ENCODE measurements around the gene TNFSF9.
"Not testable (repeated sequence)": the region's sequence is repeated elsewhere in the genome, so short reads cannot be mapped to it uniquely, and the experiment has no call there.

Gene TNFSF9

GRCh38 chr19:6556043-6556449 is 25.2 kb downstream of the TNFSF9 start:
- H3K4ac ChIP-seq (ENCODE audit: low read length) = no peak overlapping the region
- no peaks in the 10 kb centered on the region for H3K79me1 ChIP-seq (ENCODE audit: low read depth, low read length)
- no peaks in the 10 kb centered on the region for H3K36me3 ChIP-seq (replicated peaks in 1 of 2; ENCODE audit: control insufficient read depth in 2 of 2, insufficient read depth in 2 of 2, low read length in 2 of 2)
- no peaks in the 10 kb centered on the region for H3K9me3 ChIP-seq (replicated peaks in 1 of 2; ENCODE audit: control insufficient read depth in 2 of 2, insufficient read depth in 1 of 2, low read depth in 1 of 2, low read length in 2 of 2)
- H2AFZ ChIP-seq (ENCODE audit: low read length) = peak overlapping the region; percentile 40
- no peak overlapping the region for H4K91ac ChIP-seq (ENCODE audit: low read depth, low read length, poor library complexity)
- H3K4me1 ChIP-seq (ENCODE audit: control insufficient read depth in 2 of 2, insufficient read depth in 1 of 2, low read depth in 1 of 2, low read length in 2 of 2) = peaks cover 0 to 3% of the 10 kb centered on the region in 2 donors
- no peak overlapping the region for H4K8ac ChIP-seq (ENCODE audit: low read depth, low read length)
- no peak overlapping the region for H3K18ac ChIP-seq (ENCODE audit: low read length)
- H3K4me3 ChIP-seq (ENCODE audit: low read length in 2 of 2) = no peak overlapping the region
- H3K27ac ChIP-seq (replicated peaks; ENCODE audit: low read length) = no peak overlapping the region
- no peak overlapping the region for H2BK12ac ChIP-seq (ENCODE audit: low read length)
- no peak overlapping the region for H2BK120ac ChIP-seq (ENCODE audit: low read depth, low read length)
- no peak overlapping the region for H3K14ac ChIP-seq (ENCODE audit: low read length)
- no peak overlapping the region for H2BK15ac ChIP-seq (ENCODE audit: low read length)
- no peak overlapping the region for H2BK5ac ChIP-seq (ENCODE audit: low read length)
- DNase-seq (ENCODE audit: low spot score) = no peak
- H2AK5ac ChIP-seq (ENCODE audit: low read depth, low read length) = no peak overlapping the region
- peaks cover 0 to 11% (median 0%) of the 10 kb centered on the region in 3 experiments for H3K27me3 ChIP-seq (ENCODE audit: control insufficient read depth in 3 of 3, insufficient read depth in 3 of 3, low read depth in 1 of 3, low read length in 3 of 3)
- no peak overlapping the region for H3K9ac ChIP-seq (ENCODE audit: low read depth, low read length, poor library complexity)
- 100% methylated on average over 1 of the region's 2 CpGs; no CpG with 5 or more reads in 1 of the 2 donors for WGBS, 2 donors (ENCODE audit: extremely low coverage in 2 of 2, insufficient read length in 2 of 2, insufficient replicate concordance in 1 of 2)
- no peak overlapping the region for H3K23ac ChIP-seq (ENCODE audit: low read depth, low read length, poor library complexity)
- H3K4me2 ChIP-seq (ENCODE audit: insufficient read depth, low read length, poor library complexity, severe bottlenecking) = no peak overlapping the region

- no peak overlapping the region for H3K18ac ChIP-seq (ENCODE audit: low read length)
- peaks cover 0 to 5% (median 0%) of the 10 kb centered on the region in 3 experiments for H3K27me3 ChIP-seq (ENCODE audit: control insufficient read depth in 3 of 3, insufficient read depth in 3 of 3, low read depth in 1 of 3, low read length in 3 of 3)
- WGBS, 2 donors (ENCODE audit: extremely low coverage in 2 of 2, insufficient read length in 2 of 2, insufficient replicate concordance in 1 of 2) = 100% methylated on average over 1 of the region's 11 CpGs; no CpG with 5 or more reads in 1 of the 2 donors
- peak overlapping the region; percentile 40 for H2AFZ ChIP-seq (ENCODE audit: low read length)
- no peak overlapping the region for H3K4ac ChIP-seq (ENCODE audit: low read length)
- no peak for DNase-seq (ENCODE audit: low spot score)
- H3K4me3 ChIP-seq (ENCODE audit: low read length in 2 of 2) = no peak overlapping the region
- H2AK5ac ChIP-seq (ENCODE audit: low read depth, low read length) = no peak overlapping the region
- H3K27ac ChIP-seq (replicated peaks; ENCODE audit: low read length) = no peak overlapping the region
- H3K23ac ChIP-seq (ENCODE audit: low read depth, low read length, poor library complexity) = no peak overlapping the region
- H2BK120ac ChIP-seq (ENCODE audit: low read depth, low read length) = no peak overlapping the region
- H3K4me2 ChIP-seq (ENCODE audit: insufficient read depth, low read length, poor library complexity, severe bottlenecking) = no peak overlapping the region
- no peak overlapping the region for H2BK12ac ChIP-seq (ENCODE audit: low read length)
- no peak overlapping the region for H4K91ac ChIP-seq (ENCODE audit: low read depth, low read length, poor library complexity)
- H3K4me1 ChIP-seq (ENCODE audit: control insufficient read depth in 2 of 2, insufficient read depth in 1 of 2, low read depth in 1 of 2, low read length in 2 of 2) = peaks cover 0 to 3% of the 10 kb centered on the region in 2 donors
- H3K9ac ChIP-seq (ENCODE audit: low read depth, low read length, poor library complexity) = no peak overlapping the region
- no peaks in the 10 kb centered on the region for H3K36me3 ChIP-seq (replicated peaks in 1 of 2; ENCODE audit: control insufficient read depth in 2 of 2, insufficient read depth in 2 of 2, low read length in 2 of 2)
- H3K9me3 ChIP-seq (replicated peaks in 1 of 2; ENCODE audit: control insufficient read depth in 2 of 2, insufficient read depth in 1 of 2, low read depth in 1 of 2, low read length in 2 of 2) = no peaks in the 10 kb centered on the region
- H3K14ac ChIP-seq (ENCODE audit: low read length) = no peak overlapping the region
- no peaks in the 10 kb centered on the region for H3K79me1 ChIP-seq (ENCODE audit: low read depth, low read length)
- no peak overlapping the region for H4K8ac ChIP-seq (ENCODE audit: low read depth, low read length)
- H2BK5ac ChIP-seq (ENCODE audit: low read length) = no peak overlapping the region
- H2BK15ac ChIP-seq (ENCODE audit: low read length) = no peak overlapping the region
Observed at GRCh38 chr19:6556480-6557195, 25.8 kb downstream of the TNFSF9 start.

- not testable (repeated sequence) for H3K23ac ChIP-seq (ENCODE audit: low read depth, low read length, poor library complexity); H2BK15ac ChIP-seq (ENCODE audit: low read length); H3K4ac ChIP-seq (ENCODE audit: low read length); H2BK120ac ChIP-seq (ENCODE audit: low read depth, low read length); H3K4me3 ChIP-seq (ENCODE audit: low read length in 2 of 2); H3K27me3 ChIP-seq (ENCODE audit: control insufficient read depth in 3 of 3, insufficient read depth in 3 of 3, low read depth in 1 of 3, low read length in 3 of 3); H4K8ac ChIP-seq (ENCODE audit: low read depth, low read length); H3K4me1 ChIP-seq (ENCODE audit: control insufficient read depth in 2 of 2, insufficient read depth in 1 of 2, low read depth in 1 of 2, low read length in 2 of 2); H3K9me3 ChIP-seq (replicated peaks in 1 of 2; ENCODE audit: control insufficient read depth in 2 of 2, insufficient read depth in 1 of 2, low read depth in 1 of 2, low read length in 2 of 2); H3K18ac ChIP-seq (ENCODE audit: low read length); H3K36me3 ChIP-seq (replicated peaks in 1 of 2; ENCODE audit: control insufficient read depth in 2 of 2, insufficient read depth in 2 of 2, low read length in 2 of 2); H2BK12ac ChIP-seq (ENCODE audit: low read length); H2BK5ac ChIP-seq (ENCODE audit: low read length); H3K14ac ChIP-seq (ENCODE audit: low read length); DNase-seq (ENCODE audit: low spot score); H2AFZ ChIP-seq (ENCODE audit: low read length); H3K9ac ChIP-seq (ENCODE audit: low read depth, low read length, poor library complexity); H4K91ac ChIP-seq (ENCODE audit: low read depth, low read length, poor library complexity); H3K79me1 ChIP-seq (ENCODE audit: low read depth, low read length); H3K27ac ChIP-seq (replicated peaks; ENCODE audit: low read length); H3K4me2 ChIP-seq (ENCODE audit: insufficient read depth, low read length, poor library complexity, severe bottlenecking); H2AK5ac ChIP-seq (ENCODE audit: low read depth, low read length)
- WGBS, 2 donors (ENCODE audit: extremely low coverage in 2 of 2, insufficient read length in 2 of 2, insufficient replicate concordance in 1 of 2) = no CpG with 5 or more reads among the region's 1 CpG
Observed at GRCh38 chr19:6562437-6562836, 31.6 kb downstream of the TNFSF9 start.

- DNase-seq (ENCODE audit: low spot score) = no peak
- Histone ChIP-seq H3K79me1 (ENCODE audit: low read depth, low read length) (no peaks in the 10 kb centered on the region), H3K4me3 (ENCODE audit: low read length in 2 of 2) (no peak overlapping the region), H3K36me3 (replicated peaks in 1 of 2; ENCODE audit: control insufficient read depth in 2 of 2, insufficient read depth in 2 of 2, low read length in 2 of 2) (no peaks in the 10 kb centered on the region), H4K91ac (ENCODE audit: low read depth, low read length, poor library complexity) (no peak overlapping the region), H3K14ac (ENCODE audit: low read length) (no peak overlapping the region), H2BK120ac (ENCODE audit: low read depth, low read length) (no peak overlapping the region), H3K9ac (ENCODE audit: low read depth, low read length, poor library complexity) (no peak overlapping the region), H3K27me3 (ENCODE audit: control insufficient read depth in 3 of 3, insufficient read depth in 3 of 3, low read depth in 1 of 3, low read length in 3 of 3) (no peaks in the 10 kb centered on the region), H3K18ac (ENCODE audit: low read length) (no peak overlapping the region), H3K27ac (replicated peaks; ENCODE audit: low read length) (no peak overlapping the region), H2AFZ (ENCODE audit: low read length) (no peak overlapping the region), H3K23ac (ENCODE audit: low read depth, low read length, poor library complexity) (no peak overlapping the region), H3K4me1 (ENCODE audit: control insufficient read depth in 2 of 2, insufficient read depth in 1 of 2, low read depth in 1 of 2, low read length in 2 of 2) (no peaks in the 10 kb centered on the region), H2BK12ac (ENCODE audit: low read length) (no peak overlapping the region), H2BK15ac (ENCODE audit: low read length) (no peak overlapping the region), H3K9me3 (replicated peaks in 1 of 2; ENCODE audit: control insufficient read depth in 2 of 2, insufficient read depth in 1 of 2, low read depth in 1 of 2, low read length in 2 of 2) (peaks cover 2 to 9% of the 10 kb centered on the region in 2 donors), H4K8ac (ENCODE audit: low read depth, low read length) (no peak overlapping the region), H2BK5ac (ENCODE audit: low read length) (no peak overlapping the region), H2AK5ac (ENCODE audit: low read depth, low read length) (no peak overlapping the region), H3K4ac (ENCODE audit: low read length) (no peak overlapping the region), H3K4me2 (ENCODE audit: insufficient read depth, low read length, poor library complexity, severe bottlenecking) (no peak overlapping the region)
- WGBS, 2 donors (ENCODE audit: extremely low coverage in 2 of 2, insufficient read length in 2 of 2, insufficient replicate concordance in 1 of 2) = no CpG with 5 or more reads among the region's 2 CpGs
Observed at GRCh38 chr19:6564393-6564792, 33.6 kb downstream of the TNFSF9 start.
